Measurements from ENCODE around the gene ABHD14A. TPM values are rescaled to one million over a fixed set of nuclear protein-coding genes. Genes with fewer than 3 reads are reported as not detected.

The ABHD14A gene
- total RNA-seq, 1 donor from 2014 or later = 31.9 TPM

DNA sequence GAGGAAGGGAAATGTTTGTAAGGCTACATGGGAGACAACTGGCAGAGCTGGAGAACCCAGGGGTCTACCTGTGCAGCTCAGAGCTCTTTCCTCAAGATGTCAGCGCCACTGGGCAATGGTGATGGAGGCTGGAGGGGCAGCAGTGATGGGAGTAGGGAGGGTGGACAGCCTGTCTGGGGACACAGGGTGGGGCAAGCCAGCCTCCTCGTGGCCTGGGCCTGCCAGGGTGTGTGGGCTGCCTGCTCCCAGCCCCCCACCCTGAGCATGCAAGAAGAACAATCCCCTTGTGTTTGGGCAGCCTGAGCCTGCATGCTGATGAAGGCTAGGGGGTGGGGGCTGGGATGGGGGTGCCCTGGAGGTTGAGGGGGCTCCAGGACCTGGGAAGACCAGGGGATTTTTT is 8.8 kb upstream of the ABHD14A start:
- no peak for TF ChIP-seq POLR2AphosphoS5 (IDR thresholded peaks at IDR 0.05; ENCODE audit: insufficient read depth in 1 of 2, low read depth in 1 of 2)
- TF ChIP-seq POLR2A (IDR thresholded peaks at IDR 0.05) = no peak
- TF ChIP-seq, protein P1, sequence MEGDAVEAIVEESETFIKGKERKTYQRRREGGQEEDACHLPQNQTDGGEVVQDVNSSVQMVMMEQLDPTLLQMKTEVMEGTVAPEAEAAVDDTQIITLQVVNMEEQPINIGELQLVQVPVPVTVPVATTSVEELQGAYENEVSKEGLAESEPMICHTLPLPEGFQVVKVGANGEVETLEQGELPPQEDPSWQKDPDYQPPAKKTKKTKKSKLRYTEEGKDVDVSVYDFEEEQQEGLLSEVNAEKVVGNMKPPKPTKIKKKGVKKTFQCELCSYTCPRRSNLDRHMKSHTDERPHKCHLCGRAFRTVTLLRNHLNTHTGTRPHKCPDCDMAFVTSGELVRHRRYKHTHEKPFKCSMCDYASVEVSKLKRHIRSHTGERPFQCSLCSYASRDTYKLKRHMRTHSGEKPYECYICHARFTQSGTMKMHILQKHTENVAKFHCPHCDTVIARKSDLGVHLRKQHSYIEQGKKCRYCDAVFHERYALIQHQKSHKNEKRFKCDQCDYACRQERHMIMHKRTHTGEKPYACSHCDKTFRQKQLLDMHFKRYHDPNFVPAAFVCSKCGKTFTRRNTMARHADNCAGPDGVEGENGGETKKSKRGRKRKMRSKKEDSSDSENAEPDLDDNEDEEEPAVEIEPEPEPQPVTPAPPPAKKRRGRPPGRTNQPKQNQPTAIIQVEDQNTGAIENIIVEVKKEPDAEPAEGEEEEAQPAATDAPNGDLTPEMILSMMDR (IDR thresholded peaks at IDR 0.05) = no peak
- intact Hi-C loops (cut with DNase I) = no loop called here
- Histone ChIP-seq H3K27me3 (no peaks in the 10 kb centered on the region), H3K36me3 (no peaks in the 10 kb centered on the region), H3K4me1 (peaks cover 33% of the 10 kb centered on the region), H3K9me3 (no peaks in the 10 kb centered on the region), H3K4me3 (peak overlapping the region; percentile 73 to 98), H3K27ac (peak overlapping the region; percentile 82)
- DNase-seq (ENCODE audit: extremely low spot score in 2 of 2) = no peak

DNA sequence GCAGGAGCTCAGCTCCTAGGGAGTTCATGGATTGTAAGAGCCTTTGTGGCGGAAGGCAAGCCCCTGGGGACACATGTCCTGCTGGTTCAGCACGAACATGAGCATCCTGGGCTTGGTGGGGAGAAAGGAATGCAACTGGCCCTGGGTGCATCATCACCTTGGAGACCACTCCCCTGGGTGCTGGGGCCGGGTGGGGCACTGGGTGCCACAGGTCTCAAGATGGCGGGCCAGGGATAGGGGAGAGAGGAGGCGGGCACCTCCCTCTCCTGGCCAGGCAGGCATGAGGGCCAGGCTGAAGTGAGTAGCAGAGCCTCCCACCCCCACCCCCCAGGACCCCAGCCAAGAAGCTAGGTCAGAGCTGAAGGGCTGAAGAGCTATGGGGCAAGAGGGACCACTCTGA is 8.4 kb upstream of the ABHD14A start:
- no peaks in the 10 kb centered on the region for H3K27me3 ChIP-seq
- no peaks in the 10 kb centered on the region for H3K9me3 ChIP-seq
- H3K4me3 ChIP-seq = peak overlapping the region; percentile 73 to 98
- DNase-seq (ENCODE audit: extremely low spot score in 2 of 2) = no peak
- no peak for TF ChIP-seq POLR2AphosphoS5 (IDR thresholded peaks at IDR 0.05; ENCODE audit: insufficient read depth in 1 of 2, low read depth in 1 of 2)
- TF ChIP-seq POLR2A (IDR thresholded peaks at IDR 0.05) = no peak
- TF ChIP-seq, protein P1 (IDR thresholded peaks at IDR 0.05) = no peak
- no peaks in the 10 kb centered on the region for H3K36me3 ChIP-seq
- peak overlapping the region; percentile 82 for H3K27ac ChIP-seq
- intact Hi-C loops (cut with DNase I) = no loop called here
- peaks cover 33% of the 10 kb centered on the region for H3K4me1 ChIP-seq

DNA sequence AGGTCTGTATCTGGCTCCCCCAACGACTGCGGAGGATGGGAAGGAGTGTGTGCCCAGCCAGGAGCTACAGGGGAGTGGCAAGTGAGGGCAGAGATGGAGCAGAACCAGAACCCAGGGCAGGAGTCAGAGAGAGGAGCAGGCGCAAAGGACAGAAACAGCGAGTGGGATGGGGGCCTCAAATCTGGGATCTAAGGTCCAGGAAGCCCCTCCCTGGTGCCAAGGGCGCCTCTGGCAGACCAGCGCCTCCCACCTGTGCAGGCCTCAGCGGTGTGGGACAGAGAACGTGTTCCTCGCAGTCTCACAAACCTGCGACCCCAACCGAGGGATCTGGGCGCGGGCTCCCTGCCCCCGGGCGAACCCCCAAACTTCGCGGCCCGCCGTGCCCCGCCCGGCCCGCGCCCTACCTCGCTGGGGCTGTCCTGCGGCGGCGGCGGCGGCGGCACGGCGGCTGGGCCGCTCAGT is 7.9 kb upstream of the ABHD14A start:
- Histone ChIP-seq H3K4me3 (peak overlapping the region; percentile 73 to 98), H3K4me1 (peaks cover 33% of the 10 kb centered on the region), H3K9me3 (no peaks in the 10 kb centered on the region), H3K27ac (peak overlapping the region; percentile 82), H3K27me3 (no peaks in the 10 kb centered on the region), H3K36me3 (no peaks in the 10 kb centered on the region)
- peak in 1 of 2 donors; percentile 20 for TF ChIP-seq POLR2A (IDR thresholded peaks at IDR 0.05)
- TF ChIP-seq, protein P1 (IDR thresholded peaks at IDR 0.05) = no peak
- TF ChIP-seq POLR2AphosphoS5 (IDR thresholded peaks at IDR 0.05; ENCODE audit: insufficient read depth in 1 of 2, low read depth in 1 of 2) = no peak
- intact Hi-C loops (cut with DNase I) = no loop called here
- no peak for DNase-seq (ENCODE audit: extremely low spot score in 2 of 2)

- H3K4me1 ChIP-seq = peaks cover 33% of the 10 kb centered on the region
Observed at GRCh38 chr3:51967384-51968169, 7.3 kb upstream of the ABHD14A start, which contains the start of gene PCBP4. PCBP4 (minus strand) TSS chr3:51967454; CDS start chr3:51961240, 6,214 bp downstream.

More at GRCh38 chr3:51967384-51968169, 7.3 kb upstream of the ABHD14A start, which contains the start of gene PCBP4:
- intact Hi-C loops (cut with DNase I) = no loop called here
- Histone ChIP-seq H3K27ac (peak within 1 kb of the TSS; percentile 82), H3K27me3 (no peaks in the 10 kb centered on the region), H3K9me3 (no peaks in the 10 kb centered on the region), H3K36me3 (no peaks in the 10 kb centered on the region), H3K4me3 (peak within 1 kb of the TSS; percentile 73 to 98)
- no peak for DNase-seq (ENCODE audit: extremely low spot score in 2 of 2)
- TF ChIP-seq, protein P1 (IDR thresholded peaks at IDR 0.05) = no peak
- TF ChIP-seq POLR2A (IDR thresholded peaks at IDR 0.05) (peak in 1 of 2 donors; percentile 78), POLR2AphosphoS5 (IDR thresholded peaks at IDR 0.05; ENCODE audit: insufficient read depth in 1 of 2, low read depth in 1 of 2) (peak in 1 of 2 donors; percentile 39)

Data from vagina (tissue), 2 donors.